Smooth muscle cell (in vitro differentiated cells): ENCODE results near the gene ALG1. TPM values are rescaled to one million over a fixed set of nuclear protein-coding genes. Genes with fewer than 3 reads are reported as not detected.

Source experiments
- DNase-seq: peaks from one replicate; lab custom pipeline; 2025; ENCODE audit not compliant: unreplicated experiment; lab: John Stamatoyannopoulos, UW
- H2AFZ ChIP-seq: fragments of 200-600 bp; sonication (generic); 2 replicates; pipeline ENCODE4 v1.6.0; 2016; ENCODE audit warnings: antibody characterized with exemption, low read depth, mild to moderate bottlenecking
- H3F3A ChIP-seq: fragments of 200-600 bp; sonication (generic); 2 replicates; pipeline ENCODE4 v1.6.0; 2017; ENCODE audit warnings: antibody characterized with exemption, low read depth
- H3K27ac ChIP-seq: fragments of 200-600 bp; sonication (generic); 2 replicates; pipeline ENCODE4 v1.5.1; 2016; ENCODE audit warnings: low read depth, mild to moderate bottlenecking
- H3K27me3 ChIP-seq: fragments of 200-600 bp; sonication (generic); 2 replicates; pipeline ENCODE4 v1.6.1; 2016; ENCODE audit warnings: low read depth, mild to moderate bottlenecking
- H3K36me3 ChIP-seq: fragments of 200-600 bp; sonication (generic); 2 replicates; pipeline ENCODE4 v1.5.1; 2016; ENCODE audit warnings: low read depth
- H3K4me1 ChIP-seq: fragments of 200-600 bp; sonication (generic); 2 replicates; pipeline ENCODE4 v1.5.1; 2016; ENCODE audit warnings: low read depth
- H3K4me2 ChIP-seq: fragments of 200-600 bp; sonication (generic); 2 replicates; pipeline ENCODE4 v1.6.0; 2016; ENCODE audit warnings: mild to moderate bottlenecking
- H3K4me3 ChIP-seq: fragments of 200-600 bp; sonication (generic); 2 replicates; pipeline ENCODE4 v1.5.1; 2016; ENCODE audit warnings: mild to moderate bottlenecking
- H3K79me2 ChIP-seq: fragments of 200-600 bp; sonication (generic); 2 replicates; pipeline ENCODE4 v1.6.0; 2016; ENCODE audit warnings: low read depth, mild to moderate bottlenecking
- H3K9ac ChIP-seq: fragments of 200-600 bp; sonication (generic); 2 replicates; pipeline ENCODE4 v1.6.0; 2016; ENCODE audit warnings: low read depth
- H3K9me3 ChIP-seq: fragments of 200-600 bp; sonication (generic); replicated peaks from 2 replicates; pipeline ENCODE4 v1.5.1; 2016; ENCODE audit warnings: low read depth
- H4K20me1 ChIP-seq: fragments of 200-600 bp; sonication (generic); 2 replicates; pipeline ENCODE4 v1.6.0; 2016; ENCODE audit warnings: low read depth
- CTCF ChIP-seq: fragments of 200-600 bp; sonication (generic); IDR thresholded peaks from 2 replicates; pipeline ENCODE4 v1.5.1; 2017; ENCODE audit warnings: borderline replicate concordance, mild to moderate bottlenecking, antibody characterized with exemption; ENCODE audit not compliant: insufficient read depth, poor library complexity, severe bottlenecking
- WGBS: methylation state at CpG from one replicate; pipeline ENCODE4 v1.1.7; 2016; ENCODE audit warnings: low lambda C conversion rate; 5-methylcytosine and 5-hydroxymethylcytosine counted together
- polyA plus RNA-seq: library from polyadenylated mRNA; unstranded; fragments of >200 nt; fragmentation: Nextera tagmentation; extraction: Ambion mirVana; gene quantifications from 2 replicates; pipeline ENCODE4 v1.2.1, GENCODE V29; 2016
- total RNA-seq: library from RNA; depleted of rRNA; stranded (reverse); fragments of >200 nt; gene quantifications from 2 replicates; pipeline ENCODE4 v1.2.3, GENCODE V29; 2014

ALG1 gene
- total and polyA plus RNA-seq, 2 experiments from 2014 or later, result 22.6 to 32.9 TPM

- no peaks in the 10 kb centered on the region for H3K79me2 ChIP-seq
- no peak for DNase-seq
- H3K27ac ChIP-seq, result no peak overlapping the region
- H3F3A ChIP-seq, result no peaks in the 10 kb centered on the region
- no peaks in the 10 kb centered on the region for H3K4me1 ChIP-seq
- no peak overlapping the region for H3K9ac ChIP-seq
- H3K4me2 ChIP-seq, result no peak overlapping the region
- no peaks in the 10 kb centered on the region for H3K9me3 ChIP-seq
- H4K20me1 ChIP-seq, result no peaks in the 10 kb centered on the region
- 86% methylated on average over 6 of the region's 6 CpGs for WGBS
- no peak for TF ChIP-seq CTCF
- no peak overlapping the region for H3K4me3 ChIP-seq
- H2AFZ ChIP-seq, result no peak overlapping the region
- no peaks in the 10 kb centered on the region for H3K27me3 ChIP-seq
- no peaks in the 10 kb centered on the region for H3K36me3 ChIP-seq
Observed at GRCh38 chr16:5066511-5066910, 5.1 kb upstream of the ALG1 start.

GRCh38 chr16:5069048-5069447 is 2.6 kb upstream of the ALG1 start:
- no peaks in the 10 kb centered on the region for H3K27me3 ChIP-seq
- H3K4me2 ChIP-seq, result no peak overlapping the region
- H3K4me1 ChIP-seq, result peaks cover 3% of the 10 kb centered on the region
- H3K36me3 ChIP-seq, result no peaks in the 10 kb centered on the region
- no peak overlapping the region for H3K27ac ChIP-seq
- no peak overlapping the region for H3K9ac ChIP-seq
- no peak for DNase-seq
- no peak overlapping the region for H3K4me3 ChIP-seq
- H3K9me3 ChIP-seq, result no peaks in the 10 kb centered on the region
- H2AFZ ChIP-seq, result no peak overlapping the region
- H3F3A ChIP-seq, result peaks cover 4% of the 10 kb centered on the region
- 91% methylated on average over 9 of the region's 9 CpGs for WGBS
- no peaks in the 10 kb centered on the region for H3K79me2 ChIP-seq
- no peak for TF ChIP-seq CTCF
- no peaks in the 10 kb centered on the region for H4K20me1 ChIP-seq

GRCh38 chr16:5069854-5070253 is 1.8 kb upstream of the ALG1 start:
- WGBS, result 92% methylated on average over 9 of the region's 9 CpGs
- Histone ChIP-seq H3K9ac (no peak overlapping the region), H3K9me3 (no peaks in the 10 kb centered on the region), H3K36me3 (no peaks in the 10 kb centered on the region), H3K27ac (no peak overlapping the region), H2AFZ (no peak overlapping the region), H3K27me3 (no peaks in the 10 kb centered on the region), H3K4me3 (no peak overlapping the region), H3K4me2 (no peak overlapping the region), H3F3A (peaks cover 4% of the 10 kb centered on the region), H3K4me1 (peaks cover 3% of the 10 kb centered on the region), H4K20me1 (peaks cover 5% of the 10 kb centered on the region), H3K79me2 (no peaks in the 10 kb centered on the region)
- DNase-seq, result no peak
- TF ChIP-seq CTCF, result no peak

- Histone ChIP-seq H3K4me2 (no peak overlapping the region), H3K9ac (no peak overlapping the region), H3K27me3 (no peaks in the 10 kb centered on the region), H3K9me3 (no peaks in the 10 kb centered on the region), H3K4me3 (no peak overlapping the region), H3K27ac (no peak overlapping the region), H4K20me1 (peaks cover 8% of the 10 kb centered on the region), H3K4me1 (peaks cover 3% of the 10 kb centered on the region), H2AFZ (peak overlapping the region; percentile 96), H3F3A (peaks cover 4% of the 10 kb centered on the region), H3K79me2 (peaks cover 4% of the 10 kb centered on the region), H3K36me3 (no peaks in the 10 kb centered on the region)
- no peak for TF ChIP-seq CTCF
- 81% methylated on average over 15 of the region's 15 CpGs for WGBS
- DNase-seq, result no peak
Observed at GRCh38 chr16:5070431-5071186, 1.0 kb upstream of the ALG1 start.
